Liver (tissue), 3 donors: Measurements from ENCODE around the gene PRPSAP1.

ENCODE experiments used
- ATF3 ChIP-seq: IDR thresholded peaks from 2 replicates; pipeline ENCODE4 v1.6.1; 2016; ENCODE audit warnings: antibody characterized with exemption
- CTCF ChIP-seq: fragments of 150-350 bp; IDR thresholded peaks from 2 replicates; pipeline ENCODE4 v1.5.1; 2017; ENCODE audit warnings: improper control_type of control experiment, low read depth, low read length; ENCODE audit not compliant: missing input control
- EGR1 ChIP-seq, 2 donors: IDR thresholded peaks; 2 replicates each; pipeline ENCODE4 v1.6.1; 2016 to 2018; ENCODE audit warnings: antibody characterized with exemption in 2 of 2, low read depth in 2 of 2
- GABPA ChIP-seq, 2 donors: IDR thresholded peaks in 1 of 2; conservative IDR thresholded peaks in 1 of 2; 2 replicates each; pipeline ENCODE4 v1.6.1; 2016; ENCODE audit warnings: antibody characterized with exemption in 2 of 2, mild to moderate bottlenecking in 1 of 2, moderate library complexity in 1 of 2
- JUND ChIP-seq, 2 donors: IDR thresholded peaks; 2 replicates each; pipeline ENCODE4 v1.6.1; 2016; ENCODE audit warnings: antibody characterized with exemption in 2 of 2
- MAX ChIP-seq: IDR thresholded peaks from 2 replicates; pipeline ENCODE4 v1.6.1; 2016; ENCODE audit warnings: antibody characterized with exemption
- REST ChIP-seq: IDR thresholded peaks from 2 replicates; pipeline ENCODE4 v1.6.1; 2016; ENCODE audit warnings: antibody characterized with exemption, mild to moderate bottlenecking
- RXRA ChIP-seq, 2 donors: IDR thresholded peaks; 2 replicates each; pipeline ENCODE4 v1.6.1; 2017 to 2018; ENCODE audit warnings: antibody characterized with exemption in 2 of 2, mild to moderate bottlenecking in 1 of 2
- SP1 ChIP-seq: IDR thresholded peaks from 2 replicates; pipeline ENCODE4 v1.6.1; 2018; ENCODE audit warnings: antibody characterized with exemption, mild to moderate bottlenecking
- YY1 ChIP-seq: IDR thresholded peaks from 2 replicates; pipeline ENCODE4 v1.6.1; 2016; ENCODE audit warnings: antibody characterized with exemption, mild to moderate bottlenecking
- TF ChIP-seq, protein P1 (sequence below): IDR thresholded peaks from 2 replicates; pipeline ENCODE4 v1.6.1; 2016; ENCODE audit warnings: antibody characterized with exemption
- donor health status: healthy.
- donor health status: healthy.

DNA sequence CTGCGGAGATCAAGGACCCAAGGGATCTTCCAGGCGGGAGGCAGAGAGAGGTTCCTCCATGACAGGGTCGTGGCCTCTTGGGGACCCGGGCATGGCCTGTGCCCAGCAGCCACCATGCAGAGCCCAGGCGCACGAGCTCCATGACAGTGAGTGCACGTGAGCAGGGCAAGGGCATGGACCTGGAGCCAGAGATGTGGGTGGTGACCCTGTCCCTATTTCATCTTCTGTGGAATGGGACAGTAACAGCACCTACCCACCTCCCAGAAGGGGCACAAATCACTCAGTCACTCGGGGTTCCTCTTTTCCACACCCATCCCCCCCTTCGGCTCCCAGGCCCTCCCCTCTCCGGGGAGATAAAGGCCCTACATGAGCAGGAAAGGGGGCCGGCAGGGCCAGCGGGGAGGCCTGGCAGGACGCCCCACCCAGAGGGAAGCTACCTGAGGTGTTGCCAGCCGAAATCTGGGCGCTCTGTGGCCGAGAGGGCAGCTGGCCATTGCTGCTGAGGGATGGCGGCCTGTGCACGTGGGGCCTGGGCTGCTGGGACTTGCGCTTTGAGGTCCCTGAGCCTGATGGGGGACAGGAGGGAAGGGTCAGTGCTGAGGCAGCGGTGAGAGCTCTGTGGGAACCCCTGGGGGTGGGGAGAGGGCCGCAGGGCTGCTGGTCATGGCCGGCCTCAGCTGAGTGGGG is 78.2 kb downstream of the PRPSAP1 start:
- no peak for TF ChIP-seq CTCF
- TF ChIP-seq JUND (IDR thresholded peaks at IDR 0.05) = no peak
- TF ChIP-seq YY1 = no peak
- no peak for TF ChIP-seq SP1
- no peak for TF ChIP-seq GABPA (IDR thresholded peaks at IDR 0.05 in 1 of 2, conservative IDR thresholded peaks at IDR 0.05 in 1 of 2)
- no peak for TF ChIP-seq EGR1 (IDR thresholded peaks at IDR 0.05; ENCODE audit: low read depth in 2 of 2)
- no peak for TF ChIP-seq RXRA (IDR thresholded peaks at IDR 0.05)
- TF ChIP-seq REST = no peak
- TF ChIP-seq MAX = no peak
- no peak for TF ChIP-seq ATF3
- TF ChIP-seq, protein P1, sequence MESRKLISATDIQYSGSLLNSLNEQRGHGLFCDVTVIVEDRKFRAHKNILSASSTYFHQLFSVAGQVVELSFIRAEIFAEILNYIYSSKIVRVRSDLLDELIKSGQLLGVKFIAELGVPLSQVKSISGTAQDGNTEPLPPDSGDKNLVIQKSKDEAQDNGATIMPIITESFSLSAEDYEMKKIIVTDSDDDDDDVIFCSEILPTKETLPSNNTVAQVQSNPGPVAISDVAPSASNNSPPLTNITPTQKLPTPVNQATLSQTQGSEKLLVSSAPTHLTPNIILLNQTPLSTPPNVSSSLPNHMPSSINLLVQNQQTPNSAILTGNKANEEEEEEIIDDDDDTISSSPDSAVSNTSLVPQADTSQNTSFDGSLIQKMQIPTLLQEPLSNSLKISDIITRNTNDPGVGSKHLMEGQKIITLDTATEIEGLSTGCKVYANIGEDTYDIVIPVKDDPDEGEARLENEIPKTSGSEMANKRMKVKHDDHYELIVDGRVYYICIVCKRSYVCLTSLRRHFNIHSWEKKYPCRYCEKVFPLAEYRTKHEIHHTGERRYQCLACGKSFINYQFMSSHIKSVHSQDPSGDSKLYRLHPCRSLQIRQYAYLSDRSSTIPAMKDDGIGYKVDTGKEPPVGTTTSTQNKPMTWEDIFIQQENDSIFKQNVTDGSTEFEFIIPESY = no peak
